ENCODE measurements around the gene ANKRD11.
"Not testable (repeated sequence)": the region's sequence is repeated elsewhere in the genome, so short reads cannot be mapped to it uniquely, and the experiment has no call there.

The ANKRD11 gene

GRCh38 chr16:89383095-89384003 is 107.0 kb downstream of the ANKRD11 start:
- no peak for DNase-seq (ENCODE audit: low read depth, low spot score)

GRCh38 chr16:89382555-89382954 is 107.8 kb downstream of the ANKRD11 start:
- DNase-seq (ENCODE audit: low read depth, low spot score), result not testable (repeated sequence)

GRCh38 chr16:89381788-89382187 is 108.6 kb downstream of the ANKRD11 start:
- no peak for DNase-seq (ENCODE audit: low read depth, low spot score)

GRCh38 chr16:89380681-89381080 is 109.7 kb downstream of the ANKRD11 start:
- no peak for DNase-seq (ENCODE audit: low read depth, low spot score)

- no peak for DNase-seq (ENCODE audit: low read depth, low spot score)
These were observed 111.2 kb downstream of the ANKRD11 start for GRCh38 chr16:89378947-89379771.

- DNase-seq (ENCODE audit: low read depth, low spot score), result no peak
These were observed 112.9 kb downstream of the ANKRD11 start for GRCh38 chr16:89377453-89377848.

- DNase-seq (ENCODE audit: low read depth, low spot score), result no peak
These were observed 113.4 kb downstream of the ANKRD11 start for GRCh38 chr16:89376812-89377452.

GRCh38 chr16:89375686-89376085 is 114.7 kb downstream of the ANKRD11 start:
- no peak for DNase-seq (ENCODE audit: low read depth, low spot score)

- no peak for DNase-seq (ENCODE audit: low read depth, low spot score)
These were observed 115.3 kb downstream of the ANKRD11 start for GRCh38 chr16:89375021-89375420.

GRCh38 chr16:89374393-89374960 is 115.9 kb downstream of the ANKRD11 start:
- DNase-seq (ENCODE audit: low read depth, low spot score), result no peak

- DNase-seq (ENCODE audit: low read depth, low spot score), result no peak
These were observed 116.8 kb downstream of the ANKRD11 start for GRCh38 chr16:89373355-89374110.

- no peak for DNase-seq (ENCODE audit: low read depth, low spot score)
These were observed 118.3 kb downstream of the ANKRD11 start for GRCh38 chr16:89371968-89372634.

- DNase-seq (ENCODE audit: low read depth, low spot score), result no peak
These were observed 119.0 kb downstream of the ANKRD11 start for GRCh38 chr16:89371386-89371785.

- no peak for DNase-seq (ENCODE audit: low read depth, low spot score)
These were observed 119.8 kb downstream of the ANKRD11 start for GRCh38 chr16:89370601-89371000.

- no peak for DNase-seq (ENCODE audit: low read depth, low spot score)
These were observed 120.3 kb downstream of the ANKRD11 start for GRCh38 chr16:89370081-89370511.

GRCh38 chr16:89369266-89369895 is 121.0 kb downstream of the ANKRD11 start:
- DNase-seq (ENCODE audit: low read depth, low spot score), result no peak

GRCh38 chr16:89368604-89369249 is 121.6 kb downstream of the ANKRD11 start:
- no peak for DNase-seq (ENCODE audit: low read depth, low spot score)

- no peak for DNase-seq (ENCODE audit: low read depth, low spot score)
These were observed 122.8 kb downstream of the ANKRD11 start for GRCh38 chr16:89367538-89367915.

Measured in activated naive CD8-positive, alpha-beta T cell treated with anti-CD3 and anti-CD28 coated beads, Interleukin-2, amount 50 U/mL, for 16 hours (primary cell).